Omental fat pad (tissue), 4 donors: Measurements from ENCODE around the gene SUPT3H. TPM values are rescaled to one million over a fixed set of nuclear protein-coding genes. Genes with fewer than 3 reads are reported as not detected.

ENCODE experiments used
- ATAC-seq: fragments of 150-250 bp; one replicate; pipeline ENCODE4 v1.9.1; 2016; ENCODE audit warnings: mild to moderate bottlenecking, moderate library complexity; ENCODE audit not compliant: low FRiP score
- DNase-seq: peaks from one replicate; pipeline ENCODE4 v3.0.0-alpha.2; 2019; ENCODE audit warnings: low spot score
- total RNA-seq, 4 donors: library from RNA; depleted of rRNA; stranded (reverse); fragments of >200 nt; gene quantifications; one replicate each; pipeline ENCODE4 v1.1.0, GENCODE V29; 2016
- TF ChIP-seq, protein P1 (sequence below), 3 donors: fragments of 450-650 bp; IDR thresholded peaks; one replicate each; pipeline ENCODE4 v1.5.1; 2016 to 2017; ENCODE audit warnings: antibody characterized with exemption in 3 of 3, mild to moderate bottlenecking in 3 of 3, moderate library complexity in 2 of 3

The SUPT3H gene
- total RNA-seq, 4 donors from 2014 or later = 2.2 to 8.4 (median 5.2) TPM

DNA sequence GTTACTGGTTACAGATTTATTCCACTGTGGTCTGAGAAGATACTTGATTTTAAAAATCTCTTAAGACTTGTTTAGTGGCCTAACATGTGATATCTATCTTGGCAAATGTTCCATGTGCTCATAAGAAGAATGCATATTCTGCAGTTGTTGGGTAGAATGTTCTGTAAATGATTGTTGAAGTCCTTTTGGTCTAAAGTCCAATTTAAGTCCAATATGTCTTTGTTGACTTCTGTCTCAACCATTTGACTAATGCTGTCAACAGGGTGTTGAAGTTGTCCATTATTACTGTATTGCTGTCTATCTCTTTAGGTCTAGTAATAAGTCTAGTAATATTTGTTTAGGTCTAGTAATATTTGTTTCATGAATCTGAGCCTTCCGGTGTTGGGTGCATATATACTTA is 437.4 kb downstream of the SUPT3H start:
- ATAC-seq (no peak), DNase-seq (no peak)
- TF ChIP-seq, protein P1, sequence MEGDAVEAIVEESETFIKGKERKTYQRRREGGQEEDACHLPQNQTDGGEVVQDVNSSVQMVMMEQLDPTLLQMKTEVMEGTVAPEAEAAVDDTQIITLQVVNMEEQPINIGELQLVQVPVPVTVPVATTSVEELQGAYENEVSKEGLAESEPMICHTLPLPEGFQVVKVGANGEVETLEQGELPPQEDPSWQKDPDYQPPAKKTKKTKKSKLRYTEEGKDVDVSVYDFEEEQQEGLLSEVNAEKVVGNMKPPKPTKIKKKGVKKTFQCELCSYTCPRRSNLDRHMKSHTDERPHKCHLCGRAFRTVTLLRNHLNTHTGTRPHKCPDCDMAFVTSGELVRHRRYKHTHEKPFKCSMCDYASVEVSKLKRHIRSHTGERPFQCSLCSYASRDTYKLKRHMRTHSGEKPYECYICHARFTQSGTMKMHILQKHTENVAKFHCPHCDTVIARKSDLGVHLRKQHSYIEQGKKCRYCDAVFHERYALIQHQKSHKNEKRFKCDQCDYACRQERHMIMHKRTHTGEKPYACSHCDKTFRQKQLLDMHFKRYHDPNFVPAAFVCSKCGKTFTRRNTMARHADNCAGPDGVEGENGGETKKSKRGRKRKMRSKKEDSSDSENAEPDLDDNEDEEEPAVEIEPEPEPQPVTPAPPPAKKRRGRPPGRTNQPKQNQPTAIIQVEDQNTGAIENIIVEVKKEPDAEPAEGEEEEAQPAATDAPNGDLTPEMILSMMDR (IDR thresholded peaks at IDR 0.05) = no peak

DNA sequence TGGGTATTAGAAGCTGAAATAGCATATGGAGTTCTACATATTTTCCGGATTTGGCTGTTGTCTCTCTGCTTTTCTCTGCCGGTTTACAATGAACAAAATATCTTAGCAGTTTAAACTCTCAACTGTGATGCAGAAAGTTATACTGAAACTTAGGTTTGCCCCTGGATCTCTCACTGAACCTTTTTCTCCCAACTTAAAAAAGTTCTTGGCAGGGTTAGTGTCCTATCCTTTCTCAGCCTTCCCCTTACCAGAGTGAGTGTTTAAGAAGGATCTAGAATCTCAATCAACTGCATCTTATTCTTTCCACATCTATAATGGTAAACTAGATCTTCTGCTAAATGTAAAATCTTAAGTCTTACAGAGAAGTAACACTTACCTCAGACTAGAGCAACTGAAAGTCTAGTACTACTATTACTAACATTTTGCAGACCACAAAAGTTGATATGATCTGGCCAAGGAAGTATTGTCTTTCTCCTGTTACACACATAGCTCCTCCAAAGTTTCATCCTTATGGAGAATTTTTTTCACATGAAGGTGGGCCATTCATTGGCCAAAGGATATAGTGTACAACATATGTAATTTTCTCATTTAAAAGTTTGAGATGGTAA is 441.9 kb downstream of the SUPT3H start:
- ATAC-seq (no peak), DNase-seq (no peak)
- TF ChIP-seq, protein P1 (IDR thresholded peaks at IDR 0.05) = no peak

DNA sequence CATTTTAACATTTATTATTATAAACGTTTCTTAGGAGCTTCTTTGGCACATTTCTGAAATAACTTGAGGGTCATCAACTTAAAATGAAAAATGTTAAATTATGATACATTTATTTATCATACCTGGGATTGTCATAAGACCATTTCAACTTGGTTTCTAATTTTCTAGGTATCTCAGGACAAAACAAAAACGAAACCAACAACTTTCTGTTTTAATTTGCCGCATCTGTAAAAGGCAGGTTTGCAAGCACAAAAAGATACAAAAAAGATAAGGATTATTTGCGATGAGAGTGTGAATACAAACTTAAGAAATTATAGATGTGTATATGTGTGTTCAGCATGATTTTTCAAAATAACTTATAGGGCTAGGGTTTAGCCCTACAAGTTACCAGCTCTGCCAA is 444.6 kb downstream of the SUPT3H start:
- no peak for DNase-seq
- no peak for ATAC-seq
- TF ChIP-seq, protein P1 (IDR thresholded peaks at IDR 0.05) = no peak

DNA sequence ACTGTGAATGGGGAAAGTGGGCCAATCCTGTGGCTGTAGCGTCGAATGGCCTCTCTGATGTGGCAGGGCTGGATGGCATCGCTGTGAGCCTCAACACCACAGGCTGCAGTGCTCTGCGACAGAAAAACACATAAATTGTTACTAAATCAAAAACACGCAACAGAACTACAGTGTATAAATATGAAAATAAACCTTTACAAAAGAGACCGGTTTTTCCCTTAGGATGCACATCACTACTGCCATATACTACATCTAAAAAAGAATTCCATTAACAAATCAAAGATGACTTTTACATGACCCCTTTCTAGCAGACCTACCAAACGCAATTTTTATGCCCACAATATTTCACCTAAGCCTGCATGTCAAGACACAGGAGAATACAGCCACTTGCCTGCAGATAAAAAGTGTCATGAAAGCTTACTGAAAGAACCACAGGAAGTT is 445.1 kb downstream of the SUPT3H start:
- DNase-seq (no peak), ATAC-seq (no peak)
- TF ChIP-seq, protein P1 (IDR thresholded peaks at IDR 0.05) = no peak

GRCh38 chr6:44931385-44931784 is 446.3 kb downstream of the SUPT3H start:
- DNase-seq (no peak), ATAC-seq (no peak)
- TF ChIP-seq, protein P1 (IDR thresholded peaks at IDR 0.05) = no peak

- DNase-seq = no peak
- TF ChIP-seq, protein P1 (IDR thresholded peaks at IDR 0.05) = no peak
- no peak for ATAC-seq
These were observed 451.2 kb downstream of the SUPT3H start for GRCh38 chr6:44926556-44926955.

GRCh38 chr6:44925100-44925739 is 452.5 kb downstream of the SUPT3H start:
- TF ChIP-seq, protein P1 (IDR thresholded peaks at IDR 0.05) = no peak
- no peak for ATAC-seq
- DNase-seq = no peak
